ENCODE measurements around the gene DHCR7. TPM values are rescaled to one million over a fixed set of nuclear protein-coding genes. Genes with fewer than 3 reads are reported as not detected.

Gene DHCR7
- total and polyA plus RNA-seq, 2 experiments from 2014 or later: 84.0 to 166 TPM

DNA sequence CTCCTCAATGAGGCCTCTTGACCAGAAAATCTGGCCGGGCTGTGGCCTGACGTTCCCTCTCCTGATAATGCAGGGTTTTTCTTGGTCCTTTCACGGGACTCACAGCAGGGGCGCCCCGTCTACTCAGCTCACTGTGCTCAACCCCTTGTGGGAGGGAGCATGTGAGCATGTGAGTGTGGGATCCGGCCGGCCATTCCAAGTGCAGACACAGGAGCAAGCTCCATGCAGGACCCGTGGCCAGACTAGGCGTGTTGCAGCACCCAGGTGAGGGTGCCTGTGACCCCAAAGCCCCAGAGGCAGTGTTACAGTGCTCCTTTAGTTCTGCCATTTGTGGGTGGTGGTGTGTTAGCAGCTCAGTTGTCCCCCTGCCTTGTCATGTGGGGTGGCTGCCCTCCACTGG, 18.0 kb downstream of the DHCR7 start:
- no peaks in the 10 kb centered on the region for H3F3A ChIP-seq (replicated peaks; ENCODE audit: low read depth)
- H3K27ac Mint-ChIP-seq: no peak overlapping the region
- no peak overlapping the region for H3K4me3 ChIP-seq
- ATAC-seq (no peak), DNase-seq (ENCODE audit: low spot score) (no peak)
- H3K36me3 ChIP-seq (ENCODE audit: insufficient read depth): no peaks in the 10 kb centered on the region
- H2AFZ ChIP-seq: no peak overlapping the region
- no peak overlapping the region for H3K27ac ChIP-seq (ENCODE audit: low read depth)
- peaks cover 6% of the 10 kb centered on the region for H3K27me3 Mint-ChIP-seq (ENCODE audit: insufficient read depth, low read depth, poor library complexity)
- no peaks in the 10 kb centered on the region; the same call in 1 of the 2 replicates for H4K20me1 ChIP-seq (replicated peaks; ENCODE audit: insufficient read depth)
- TF ChIP-seq, protein P1, sequence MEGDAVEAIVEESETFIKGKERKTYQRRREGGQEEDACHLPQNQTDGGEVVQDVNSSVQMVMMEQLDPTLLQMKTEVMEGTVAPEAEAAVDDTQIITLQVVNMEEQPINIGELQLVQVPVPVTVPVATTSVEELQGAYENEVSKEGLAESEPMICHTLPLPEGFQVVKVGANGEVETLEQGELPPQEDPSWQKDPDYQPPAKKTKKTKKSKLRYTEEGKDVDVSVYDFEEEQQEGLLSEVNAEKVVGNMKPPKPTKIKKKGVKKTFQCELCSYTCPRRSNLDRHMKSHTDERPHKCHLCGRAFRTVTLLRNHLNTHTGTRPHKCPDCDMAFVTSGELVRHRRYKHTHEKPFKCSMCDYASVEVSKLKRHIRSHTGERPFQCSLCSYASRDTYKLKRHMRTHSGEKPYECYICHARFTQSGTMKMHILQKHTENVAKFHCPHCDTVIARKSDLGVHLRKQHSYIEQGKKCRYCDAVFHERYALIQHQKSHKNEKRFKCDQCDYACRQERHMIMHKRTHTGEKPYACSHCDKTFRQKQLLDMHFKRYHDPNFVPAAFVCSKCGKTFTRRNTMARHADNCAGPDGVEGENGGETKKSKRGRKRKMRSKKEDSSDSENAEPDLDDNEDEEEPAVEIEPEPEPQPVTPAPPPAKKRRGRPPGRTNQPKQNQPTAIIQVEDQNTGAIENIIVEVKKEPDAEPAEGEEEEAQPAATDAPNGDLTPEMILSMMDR (conservative IDR thresholded peaks at IDR 0.05; ENCODE audit: low read depth in 2 of 2): no peak
- TF ChIP-seq ZNF114 (CRISPR knock-in tag; IDR thresholded peaks at IDR 0.05) (no peak), STAT1 (IDR thresholded peaks at IDR 0.05; ENCODE audit: unreplicated experiment) (no peak), NANOG (IDR thresholded peaks at IDR 0.05; ENCODE audit: borderline replicate concordance) (no peak), POLR2AphosphoS5 (IDR thresholded peaks at IDR 0.05; ENCODE audit: low read depth) (no peak), JUNB (IDR thresholded peaks at IDR 0.05; ENCODE audit: unreplicated experiment) (no peak), CREB1 (CRISPR knock-in tag; IDR thresholded peaks at IDR 0.05; ENCODE audit: low read depth) (no peak), ZNF331 (CRISPR knock-in tag; IDR thresholded peaks at IDR 0.05; ENCODE audit: low read depth) (no peak), EZH2phosphoT487 (IDR thresholded peaks at IDR 0.05; ENCODE audit: unreplicated experiment) (no peak)
- TF ChIP-seq, protein P2, sequence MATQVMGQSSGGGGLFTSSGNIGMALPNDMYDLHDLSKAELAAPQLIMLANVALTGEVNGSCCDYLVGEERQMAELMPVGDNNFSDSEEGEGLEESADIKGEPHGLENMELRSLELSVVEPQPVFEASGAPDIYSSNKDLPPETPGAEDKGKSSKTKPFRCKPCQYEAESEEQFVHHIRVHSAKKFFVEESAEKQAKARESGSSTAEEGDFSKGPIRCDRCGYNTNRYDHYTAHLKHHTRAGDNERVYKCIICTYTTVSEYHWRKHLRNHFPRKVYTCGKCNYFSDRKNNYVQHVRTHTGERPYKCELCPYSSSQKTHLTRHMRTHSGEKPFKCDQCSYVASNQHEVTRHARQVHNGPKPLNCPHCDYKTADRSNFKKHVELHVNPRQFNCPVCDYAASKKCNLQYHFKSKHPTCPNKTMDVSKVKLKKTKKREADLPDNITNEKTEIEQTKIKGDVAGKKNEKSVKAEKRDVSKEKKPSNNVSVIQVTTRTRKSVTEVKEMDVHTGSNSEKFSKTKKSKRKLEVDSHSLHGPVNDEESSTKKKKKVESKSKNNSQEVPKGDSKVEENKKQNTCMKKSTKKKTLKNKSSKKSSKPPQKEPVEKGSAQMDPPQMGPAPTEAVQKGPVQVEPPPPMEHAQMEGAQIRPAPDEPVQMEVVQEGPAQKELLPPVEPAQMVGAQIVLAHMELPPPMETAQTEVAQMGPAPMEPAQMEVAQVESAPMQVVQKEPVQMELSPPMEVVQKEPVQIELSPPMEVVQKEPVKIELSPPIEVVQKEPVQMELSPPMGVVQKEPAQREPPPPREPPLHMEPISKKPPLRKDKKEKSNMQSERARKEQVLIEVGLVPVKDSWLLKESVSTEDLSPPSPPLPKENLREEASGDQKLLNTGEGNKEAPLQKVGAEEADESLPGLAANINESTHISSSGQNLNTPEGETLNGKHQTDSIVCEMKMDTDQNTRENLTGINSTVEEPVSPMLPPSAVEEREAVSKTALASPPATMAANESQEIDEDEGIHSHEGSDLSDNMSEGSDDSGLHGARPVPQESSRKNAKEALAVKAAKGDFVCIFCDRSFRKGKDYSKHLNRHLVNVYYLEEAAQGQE (IDR thresholded peaks at IDR 0.05; ENCODE audit: unreplicated experiment): no peak
- TF ChIP-seq, protein P3, sequence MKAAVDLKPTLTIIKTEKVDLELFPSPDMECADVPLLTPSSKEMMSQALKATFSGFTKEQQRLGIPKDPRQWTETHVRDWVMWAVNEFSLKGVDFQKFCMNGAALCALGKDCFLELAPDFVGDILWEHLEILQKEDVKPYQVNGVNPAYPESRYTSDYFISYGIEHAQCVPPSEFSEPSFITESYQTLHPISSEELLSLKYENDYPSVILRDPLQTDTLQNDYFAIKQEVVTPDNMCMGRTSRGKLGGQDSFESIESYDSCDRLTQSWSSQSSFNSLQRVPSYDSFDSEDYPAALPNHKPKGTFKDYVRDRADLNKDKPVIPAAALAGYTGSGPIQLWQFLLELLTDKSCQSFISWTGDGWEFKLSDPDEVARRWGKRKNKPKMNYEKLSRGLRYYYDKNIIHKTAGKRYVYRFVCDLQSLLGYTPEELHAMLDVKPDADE (IDR thresholded peaks at IDR 0.05): no peak
- peaks cover 4% of the 10 kb centered on the region; the same call in 2 of the 3 replicates for H3K4me1 Mint-ChIP-seq
- H3K27me3 ChIP-seq (ENCODE audit: insufficient read depth): no peaks in the 10 kb centered on the region
- peaks cover 4% of the 10 kb centered on the region; the same call in 1 of the 2 replicates for H3K9me2 ChIP-seq (ENCODE audit: insufficient read depth)
- no peak overlapping the region for H3K4me3 Mint-ChIP-seq
- peaks cover 9% of the 10 kb centered on the region for H3K36me3 Mint-ChIP-seq (ENCODE audit: low read depth)
- peaks cover 4% of the 10 kb centered on the region; the same call in 1 of the 3 replicates for H3K9me3 Mint-ChIP-seq
- no peaks in the 10 kb centered on the region for H3K79me2 ChIP-seq (replicated peaks; ENCODE audit: insufficient read depth)
- H3K4me2 ChIP-seq: no peak overlapping the region
- no peaks in the 10 kb centered on the region for H3K4me1 ChIP-seq (ENCODE audit: insufficient read depth)

Measured in GM23338 (cell line).